HCT116 (cell line): ENCODE measurements around the gene PAIP1.

Source experiments
- ATF3 ChIP-seq: IDR thresholded peaks from 2 replicates; pipeline ENCODE4 v1.6.1; 2012
- CEBPB ChIP-seq: IDR thresholded peaks from 2 replicates; pipeline ENCODE4 v1.6.1; 2012; ENCODE audit warnings: low read depth
- CTCF ChIP-seq, 3 experiments: fragments of 200-600 bp in 1 of 3; sonication (generic) in 1 of 3; IDR thresholded peaks in 2 of 3; conservative IDR thresholded peaks in 1 of 3; 2 replicates each; pipeline ENCODE4 v1.5.1; 2012 to 2017; ENCODE audit warnings: low read depth in 2 of 3, low read length in 2 of 3, antibody characterized with exemption in 1 of 3, borderline replicate concordance in 1 of 3, control low read depth in 1 of 3, mild to moderate bottlenecking in 1 of 3, mixed read lengths in 1 of 3, mixed run types in 1 of 3, moderate library complexity in 1 of 3; ENCODE audit not compliant: insufficient read depth in 1 of 3
- EGR1 ChIP-seq: IDR thresholded peaks from 2 replicates; pipeline ENCODE4 v1.6.1; 2012; ENCODE audit warnings: low read depth
- EZH2 ChIP-seq: fragments of 200-600 bp; sonication (generic); IDR thresholded peaks from 2 replicates; pipeline ENCODE4 v1.6.1; 2017; ENCODE audit warnings: antibody characterized with exemption, mixed run types
- EZH2phosphoT487 ChIP-seq: fragments of 200-600 bp; IDR thresholded peaks from 2 replicates; pipeline ENCODE4 v1.6.1; 2018; ENCODE audit warnings: antibody characterized with exemption, borderline replicate concordance
- POLR2A ChIP-seq: IDR thresholded peaks from 2 replicates; pipeline ENCODE4 v1.7.0; 2011; ENCODE audit warnings: borderline replicate concordance; ENCODE audit not compliant: insufficient read depth, insufficient read length; ENCODE audit errors: extremely low read depth
- POLR2AphosphoS5 ChIP-seq: IDR thresholded peaks from 2 replicates; pipeline ENCODE4 v1.6.1; 2011; ENCODE audit warnings: mild to moderate bottlenecking, low read depth, low read length, moderate library complexity
- RAD21 ChIP-seq: IDR thresholded peaks from 2 replicates; pipeline ENCODE4 v1.6.1; 2012; ENCODE audit warnings: low read depth, mild to moderate bottlenecking
- SIN3A ChIP-seq: IDR thresholded peaks from 2 replicates; pipeline ENCODE4 v1.6.1; 2012; ENCODE audit warnings: low read depth
- SP1 ChIP-seq: IDR thresholded peaks from 2 replicates; pipeline ENCODE4 v1.6.1; 2012; ENCODE audit warnings: low read depth
- SRF ChIP-seq: IDR thresholded peaks from 2 replicates; pipeline ENCODE4 v1.6.1; 2012; ENCODE audit warnings: low read depth
- ZFX ChIP-seq: fragments of 450-650 bp; IDR thresholded peaks from 2 replicates; pipeline ENCODE4 v1.6.1; 2017
- ZNF274 ChIP-seq: fragments of 200-500 bp; sonication (Bioruptor generic); IDR thresholded peaks from 2 replicates; pipeline ENCODE4 v1.6.1; 2014; ENCODE audit warnings: mild to moderate bottlenecking, low read depth, low read length, inconsistent platforms

GRCh38 chr5:43583724-43584123, 26.8 kb upstream of the PAIP1 start:
- TF ChIP-seq CTCF (IDR thresholded peaks at IDR 0.05 in 2 of 3, conservative IDR thresholded peaks at IDR 0.05 in 1 of 3; ENCODE audit: borderline replicate concordance in 1 of 3, insufficient read depth in 1 of 3, low read depth in 2 of 3, low read length in 2 of 3), result no peak
- no peak for TF ChIP-seq POLR2A
- no peak for TF ChIP-seq EZH2
- no peak for TF ChIP-seq POLR2AphosphoS5
- TF ChIP-seq SRF, result no peak
- TF ChIP-seq CEBPB, result no peak
- no peak for TF ChIP-seq SP1
- TF ChIP-seq ZNF274, result no peak
- TF ChIP-seq ZFX, result no peak
- TF ChIP-seq RAD21, result no peak
- no peak for TF ChIP-seq EZH2phosphoT487
- TF ChIP-seq EGR1, result no peak
- TF ChIP-seq SIN3A, result no peak
- TF ChIP-seq ATF3, result no peak
